NCI-H1417 treated with DMSO at 0.1 percent for 48 hours (cell line): ENCODE data around the gene ZNF154.

ENCODE experiments used
- DNase-seq: peaks from one replicate; lab custom pipeline; 2025; lab: John Stamatoyannopoulos, UW

The ZNF154 gene

GRCh38 chr19:57675881-57676280 is 33.1 kb downstream of the ZNF154 start:
- DNase-seq, result no peak

DNA sequence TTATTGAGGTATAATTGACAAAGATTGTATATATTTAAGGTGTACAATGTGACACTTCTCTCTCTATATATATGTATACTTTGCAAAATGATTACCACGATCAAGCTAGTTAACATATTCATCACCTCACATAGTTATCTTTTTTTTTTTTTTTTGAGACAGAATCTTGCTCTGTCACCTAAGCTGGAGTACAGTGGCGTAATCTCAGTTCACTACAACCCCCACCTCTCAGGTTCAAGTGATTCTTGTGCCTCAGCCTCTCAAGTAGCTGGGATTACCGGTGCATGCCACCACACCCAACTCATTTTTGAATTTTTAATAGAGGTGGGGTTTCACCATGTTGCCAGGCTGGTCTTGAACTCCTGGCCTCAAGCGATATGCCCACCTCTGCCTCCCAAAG is 36.5 kb downstream of the ZNF154 start:
- DNase-seq, result no peak

- DNase-seq, result no peak
Observed at GRCh38 chr19:57671124-57671895, 37.7 kb downstream of the ZNF154 start.

DNA sequence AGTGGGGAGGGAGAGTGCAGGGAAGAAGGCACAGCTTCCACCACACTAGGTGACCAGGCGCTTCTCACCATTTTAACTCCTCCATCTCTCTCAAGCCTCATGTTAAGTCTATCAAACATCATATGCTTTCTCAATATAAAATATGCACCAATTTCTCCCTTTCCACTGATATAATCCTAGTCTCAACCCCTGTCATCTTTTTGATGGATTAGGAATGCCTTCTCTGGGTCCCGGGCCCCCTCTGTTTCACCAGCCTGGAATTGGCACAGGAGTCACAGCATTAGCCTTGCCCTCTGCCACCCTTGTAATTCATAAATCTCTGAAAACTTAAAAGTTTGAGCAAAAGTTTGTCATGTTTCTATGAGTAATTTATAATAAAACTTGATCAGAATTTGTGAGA is 40.4 kb downstream of the ZNF154 start, which contains the start of gene ZSCAN4:
ZSCAN4 (plus strand) TSS at position 301 of the 400 bp plus-strand sequence. CDS start 7,211 bp downstream, outside the sequence.
- DNase-seq, result no peak

DNA sequence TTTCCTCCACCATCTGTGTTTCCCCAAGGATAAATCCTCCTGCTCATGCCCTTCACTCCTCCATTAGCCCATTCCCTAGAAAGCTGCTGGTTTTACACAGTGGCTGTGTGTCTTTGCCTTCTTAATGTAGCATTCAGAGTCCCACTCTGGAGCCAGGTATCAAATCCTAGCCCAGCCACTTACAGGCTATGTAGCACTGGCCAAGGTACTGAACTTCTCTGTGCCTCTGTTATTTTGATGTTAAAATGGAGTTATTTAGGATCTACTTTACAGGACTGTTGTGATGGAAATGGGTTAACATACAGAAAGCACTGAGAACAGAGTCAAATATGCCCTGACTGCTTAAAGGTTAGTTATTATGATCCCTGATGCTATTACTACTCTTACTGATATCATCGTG is 41.8 kb downstream of the ZNF154 start:
- no peak for DNase-seq

GRCh38 chr19:57665261-57665806 is 43.7 kb downstream of the ZNF154 start:
- DNase-seq, result no peak

GRCh38 chr19:57664269-57665127 is 44.5 kb downstream of the ZNF154 start:
- DNase-seq, result no peak

GRCh38 chr19:57656346-57656745 is 52.7 kb downstream of the ZNF154 start:
- no peak for DNase-seq

GRCh38 chr19:57655443-57655842 is 53.6 kb downstream of the ZNF154 start:
- DNase-seq, result no peak

- no peak for DNase-seq
Observed at GRCh38 chr19:57653689-57654088, 55.3 kb downstream of the ZNF154 start.

GRCh38 chr19:57651654-57651996 is 57.4 kb downstream of the ZNF154 start:
- no peak for DNase-seq

GRCh38 chr19:57648331-57649003 is 60.5 kb downstream of the ZNF154 start:
- DNase-seq, result no peak
